SU-DHL-6 (cell line): ENCODE measurements around the gene CDK5R1.

ENCODE experiments used
- EZH2phosphoT487 ChIP-seq: fragments of 200-600 bp; sonication (generic), shearing (Covaris generic); conservative IDR thresholded peaks from 2 replicates; pipeline ENCODE4 v1.6.1; 2018; ENCODE audit warnings: mild to moderate bottlenecking, antibody characterized with exemption, low read length, moderate library complexity, mixed read lengths
- TF ChIP-seq, protein P1 (sequence below): fragments of 200-600 bp; sonication (generic); IDR thresholded peaks from one replicate; pipeline ENCODE4 v1.5.1; 2017; ENCODE audit warnings: antibody characterized with exemption, mild to moderate bottlenecking, low read length, moderate library complexity; ENCODE audit not compliant: insufficient read depth, poor library complexity, severe bottlenecking

GRCh38 chr17:32520737-32521404 lies 34.1 kb downstream of the CDK5R1 start:
- TF ChIP-seq, protein P1, sequence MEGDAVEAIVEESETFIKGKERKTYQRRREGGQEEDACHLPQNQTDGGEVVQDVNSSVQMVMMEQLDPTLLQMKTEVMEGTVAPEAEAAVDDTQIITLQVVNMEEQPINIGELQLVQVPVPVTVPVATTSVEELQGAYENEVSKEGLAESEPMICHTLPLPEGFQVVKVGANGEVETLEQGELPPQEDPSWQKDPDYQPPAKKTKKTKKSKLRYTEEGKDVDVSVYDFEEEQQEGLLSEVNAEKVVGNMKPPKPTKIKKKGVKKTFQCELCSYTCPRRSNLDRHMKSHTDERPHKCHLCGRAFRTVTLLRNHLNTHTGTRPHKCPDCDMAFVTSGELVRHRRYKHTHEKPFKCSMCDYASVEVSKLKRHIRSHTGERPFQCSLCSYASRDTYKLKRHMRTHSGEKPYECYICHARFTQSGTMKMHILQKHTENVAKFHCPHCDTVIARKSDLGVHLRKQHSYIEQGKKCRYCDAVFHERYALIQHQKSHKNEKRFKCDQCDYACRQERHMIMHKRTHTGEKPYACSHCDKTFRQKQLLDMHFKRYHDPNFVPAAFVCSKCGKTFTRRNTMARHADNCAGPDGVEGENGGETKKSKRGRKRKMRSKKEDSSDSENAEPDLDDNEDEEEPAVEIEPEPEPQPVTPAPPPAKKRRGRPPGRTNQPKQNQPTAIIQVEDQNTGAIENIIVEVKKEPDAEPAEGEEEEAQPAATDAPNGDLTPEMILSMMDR: no peak
- TF ChIP-seq EZH2phosphoT487: no peak
